OCI-LY1 (cell line): ENCODE data around the gene ASF1A.

Experiments
- H2AFZ ChIP-seq: fragments of 200-600 bp; sonication (generic), shearing (Covaris generic); 2 replicates; pipeline ENCODE4 v1.6.0; 2014; ENCODE audit warnings: antibody characterized with exemption, mild to moderate bottlenecking, low read length
- H3F3A ChIP-seq: fragments of 200-600 bp; sonication (generic), shearing (Covaris generic); 2 replicates; pipeline ENCODE4 v1.6.0; 2014; ENCODE audit warnings: mild to moderate bottlenecking, antibody characterized with exemption, low read length, moderate library complexity; ENCODE audit not compliant: insufficient read depth
- H3K27ac ChIP-seq: fragments of 200-600 bp; sonication (generic); 2 replicates; pipeline ENCODE4 v1.5.1; 2014; ENCODE audit warnings: low read length, mixed run types, mild to moderate bottlenecking, low read depth; ENCODE audit not compliant: poor library complexity, severe bottlenecking
- H3K27me3 ChIP-seq: fragments of 200-600 bp; sonication (generic); 2 replicates; pipeline ENCODE4 v1.6.0; 2014; ENCODE audit warnings: antibody characterized with exemption, mild to moderate bottlenecking, low read length, moderate library complexity; ENCODE audit not compliant: insufficient read depth
- H3K36me3 ChIP-seq: fragments of 200-600 bp; sonication (generic); 2 replicates; pipeline ENCODE4 v1.6.1; 2014; ENCODE audit warnings: mild to moderate bottlenecking, antibody characterized with exemption, low read length, moderate library complexity, mixed read lengths; ENCODE audit not compliant: insufficient read depth
- H3K4me1 ChIP-seq: fragments of 200-600 bp; sonication (generic); 2 replicates; pipeline ENCODE4 v1.5.1; 2014; ENCODE audit warnings: mild to moderate bottlenecking, low read length, moderate library complexity; ENCODE audit not compliant: insufficient read depth, severe bottlenecking
- H3K4me2 ChIP-seq: fragments of 200-600 bp; sonication (generic), shearing (Covaris generic); 2 replicates; pipeline ENCODE4 v1.6.1; 2014; ENCODE audit warnings: low read length
- H3K4me3 ChIP-seq: fragments of 200-600 bp; sonication (generic); 2 replicates; pipeline ENCODE4 v1.5.1; 2014; ENCODE audit warnings: low read length, low read depth, mild to moderate bottlenecking, mixed read lengths; ENCODE audit not compliant: poor library complexity, severe bottlenecking
- H3K79me2 ChIP-seq: fragments of 200-600 bp; shearing (Covaris generic); 2 replicates; pipeline ENCODE4 v1.6.1; 2016; ENCODE audit warnings: mixed run types, low read length, mixed read lengths; ENCODE audit not compliant: insufficient read depth
- H3K9ac ChIP-seq: fragments of 200-600 bp; sonication (generic), shearing (Covaris generic); 2 replicates; pipeline ENCODE4 v1.6.1; 2014; ENCODE audit warnings: mild to moderate bottlenecking, low read length, mixed read lengths
- H3K9me2 ChIP-seq: fragments of 200-600 bp; sonication (generic), shearing (Covaris generic); 2 replicates; pipeline ENCODE4 v1.6.1; 2014; ENCODE audit warnings: low read depth, mild to moderate bottlenecking, low read length, mixed read lengths
- H3K9me3 ChIP-seq: fragments of 200-600 bp; shearing (Covaris generic); 2 replicates; pipeline ENCODE4 v1.6.1; 2014; ENCODE audit warnings: low read length, mixed read lengths
- H4K20me1 ChIP-seq: fragments of 200-600 bp; sonication (generic), shearing (Covaris generic); 2 replicates; pipeline ENCODE4 v1.6.0; 2016; ENCODE audit warnings: mild to moderate bottlenecking, low read length; ENCODE audit not compliant: insufficient read depth
- EZH2 ChIP-seq: fragments of 200-600 bp; sonication (generic), shearing (Covaris generic); IDR thresholded peaks from 2 replicates; pipeline ENCODE4 v1.8.0; 2017; ENCODE audit warnings: borderline replicate concordance, mixed run types, mild to moderate bottlenecking, antibody characterized with exemption, low read length, moderate library complexity, mixed read lengths
- TF ChIP-seq, protein P1 (sequence below): fragments of 200-600 bp; sonication (generic), shearing (Covaris generic); IDR thresholded peaks from 2 replicates; pipeline ENCODE4 v1.5.1; 2017; ENCODE audit warnings: mild to moderate bottlenecking, antibody characterized with exemption, low read length, moderate library complexity, mixed read lengths

Gene ASF1A

DNA sequence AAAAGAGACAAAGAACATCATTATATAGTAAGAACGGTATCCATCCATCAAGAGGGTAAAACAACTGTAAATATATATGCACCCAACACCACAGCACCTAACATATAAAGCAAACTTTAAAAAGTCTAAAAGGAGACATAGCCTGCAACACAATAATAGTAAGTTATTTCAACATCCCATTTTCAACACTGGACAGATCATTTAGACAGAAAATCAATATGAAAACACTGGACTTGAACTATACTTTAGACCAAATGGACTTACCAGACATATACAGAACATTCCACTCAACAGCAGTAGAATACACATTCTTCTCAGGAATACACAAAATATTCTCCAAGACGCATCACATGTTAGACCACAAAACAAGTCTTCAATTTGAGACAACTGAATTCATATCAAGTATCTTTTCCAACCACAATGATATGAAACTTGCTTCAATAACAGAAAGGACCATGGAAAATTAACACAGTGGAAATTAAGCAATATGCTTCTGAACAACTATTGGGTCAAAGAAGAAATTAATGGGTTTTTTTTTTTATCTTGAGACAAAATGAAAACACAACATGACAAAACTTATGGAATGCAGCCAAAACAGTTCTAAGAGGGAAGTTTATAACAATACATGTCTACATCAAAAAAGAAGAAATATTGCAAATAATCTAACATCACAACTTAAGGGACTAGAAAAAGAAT lies 23.9 kb upstream of the ASF1A start:
- Histone ChIP-seq H3K9me3 (no peaks in the 10 kb centered on the region), H3K9ac (no peak overlapping the region), H3K4me2 (no peak overlapping the region), H3K9me2 (no peaks in the 10 kb centered on the region), H3K4me3 (no peak overlapping the region), H3K4me1 (peaks cover 9% of the 10 kb centered on the region), H4K20me1 (no peaks in the 10 kb centered on the region), H3K36me3 (no peaks in the 10 kb centered on the region), H2AFZ (no peak overlapping the region), H3F3A (no peaks in the 10 kb centered on the region), H3K79me2 (peaks cover 18% of the 10 kb centered on the region), H3K27ac (no peak overlapping the region), H3K27me3 (no peaks in the 10 kb centered on the region)
- no peak for TF ChIP-seq EZH2
- TF ChIP-seq, protein P1, sequence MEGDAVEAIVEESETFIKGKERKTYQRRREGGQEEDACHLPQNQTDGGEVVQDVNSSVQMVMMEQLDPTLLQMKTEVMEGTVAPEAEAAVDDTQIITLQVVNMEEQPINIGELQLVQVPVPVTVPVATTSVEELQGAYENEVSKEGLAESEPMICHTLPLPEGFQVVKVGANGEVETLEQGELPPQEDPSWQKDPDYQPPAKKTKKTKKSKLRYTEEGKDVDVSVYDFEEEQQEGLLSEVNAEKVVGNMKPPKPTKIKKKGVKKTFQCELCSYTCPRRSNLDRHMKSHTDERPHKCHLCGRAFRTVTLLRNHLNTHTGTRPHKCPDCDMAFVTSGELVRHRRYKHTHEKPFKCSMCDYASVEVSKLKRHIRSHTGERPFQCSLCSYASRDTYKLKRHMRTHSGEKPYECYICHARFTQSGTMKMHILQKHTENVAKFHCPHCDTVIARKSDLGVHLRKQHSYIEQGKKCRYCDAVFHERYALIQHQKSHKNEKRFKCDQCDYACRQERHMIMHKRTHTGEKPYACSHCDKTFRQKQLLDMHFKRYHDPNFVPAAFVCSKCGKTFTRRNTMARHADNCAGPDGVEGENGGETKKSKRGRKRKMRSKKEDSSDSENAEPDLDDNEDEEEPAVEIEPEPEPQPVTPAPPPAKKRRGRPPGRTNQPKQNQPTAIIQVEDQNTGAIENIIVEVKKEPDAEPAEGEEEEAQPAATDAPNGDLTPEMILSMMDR: no peak

DNA sequence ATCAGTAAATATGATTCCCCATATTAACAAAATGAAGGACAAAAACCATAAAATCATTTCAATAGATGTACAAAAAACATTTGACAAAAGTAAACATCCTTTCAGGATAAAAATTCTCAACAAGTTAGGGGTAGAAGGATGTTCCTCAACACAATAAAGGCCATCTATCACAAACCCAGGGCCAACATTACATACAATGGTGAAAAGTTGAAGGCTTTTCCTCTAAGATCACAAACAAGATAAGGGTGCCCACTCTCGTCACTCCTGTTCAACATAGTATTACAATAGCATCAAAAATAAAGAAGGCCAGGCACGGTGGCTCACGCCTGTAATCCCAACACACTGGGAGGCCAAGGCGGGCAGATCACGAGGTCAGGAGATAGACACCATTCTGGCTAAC lies 22.6 kb upstream of the ASF1A start:
- Histone ChIP-seq H3K9ac (no peak overlapping the region), H3K27ac (no peak overlapping the region), H3F3A (no peaks in the 10 kb centered on the region), H3K4me2 (no peak overlapping the region), H4K20me1 (no peaks in the 10 kb centered on the region), H3K9me3 (no peaks in the 10 kb centered on the region), H3K79me2 (peaks cover 19% of the 10 kb centered on the region), H3K9me2 (no peaks in the 10 kb centered on the region), H3K4me3 (no peak overlapping the region), H3K4me1 (peaks cover 5% of the 10 kb centered on the region), H2AFZ (no peak overlapping the region), H3K27me3 (no peaks in the 10 kb centered on the region), H3K36me3 (peaks cover 5% of the 10 kb centered on the region; the same call in 1 of the 2 replicates)
- TF ChIP-seq EZH2: no peak
- TF ChIP-seq, protein P1: no peak

DNA sequence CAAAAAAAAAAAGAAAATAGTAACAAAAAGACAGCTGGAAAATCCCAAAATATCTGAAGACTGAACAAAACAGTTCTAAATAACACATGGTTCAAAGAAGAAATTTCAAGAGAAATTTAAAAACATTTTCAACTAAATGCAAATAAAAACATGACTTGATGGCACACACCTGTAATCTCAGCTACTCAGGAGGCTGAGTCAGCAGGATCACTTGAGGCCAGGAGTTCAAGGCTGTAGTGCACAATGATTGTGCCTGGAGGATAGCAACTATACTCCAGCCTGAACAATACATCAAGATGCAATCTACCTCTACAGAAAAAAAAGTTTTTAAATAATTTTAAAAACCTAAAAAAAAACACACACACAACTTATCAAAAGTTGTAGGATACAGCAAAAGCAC lies 21.6 kb upstream of the ASF1A start:
- H3K27ac ChIP-seq: no peak overlapping the region
- H3K36me3 ChIP-seq: peaks cover 5% of the 10 kb centered on the region; the same call in 1 of the 2 replicates
- peaks cover 27% of the 10 kb centered on the region for H3K79me2 ChIP-seq
- H3K9me2 ChIP-seq: no peaks in the 10 kb centered on the region
- no peaks in the 10 kb centered on the region for H3K9me3 ChIP-seq
- no peak overlapping the region for H3K4me3 ChIP-seq
- no peak overlapping the region for H2AFZ ChIP-seq
- TF ChIP-seq EZH2: no peak
- TF ChIP-seq, protein P1: no peak
- no peaks in the 10 kb centered on the region for H3F3A ChIP-seq
- no peaks in the 10 kb centered on the region for H3K27me3 ChIP-seq
- peaks cover 11% of the 10 kb centered on the region for H3K4me1 ChIP-seq
- H3K9ac ChIP-seq: no peak overlapping the region
- H3K4me2 ChIP-seq: no peak overlapping the region
- H4K20me1 ChIP-seq: no peaks in the 10 kb centered on the region
